GM21619 (cell line): ENCODE data around the gene JMY.

Source experiments
- ATAC-seq: cut with Tn5 transposase; IDR thresholded peaks from one replicate; pipeline ENCODE4 v1.9.1; 2021; ENCODE audit not compliant: unreplicated experiment

JMY gene

GRCh38 chr5:79235634-79236361 lies at the start of gene JMY:
TSS of gene JMY (plus strand) at chr5:79236131. CDS start at chr5:79236651, 520 bp downstream.
- ATAC-seq, result peak; percentile 66

- no peak for ATAC-seq
Observed at GRCh38 chr5:79186455-79186854, 49.5 kb upstream of the JMY start.

- no peak for ATAC-seq
Observed at GRCh38 chr5:79189439-79190234, 46.3 kb upstream of the JMY start.

DNA sequence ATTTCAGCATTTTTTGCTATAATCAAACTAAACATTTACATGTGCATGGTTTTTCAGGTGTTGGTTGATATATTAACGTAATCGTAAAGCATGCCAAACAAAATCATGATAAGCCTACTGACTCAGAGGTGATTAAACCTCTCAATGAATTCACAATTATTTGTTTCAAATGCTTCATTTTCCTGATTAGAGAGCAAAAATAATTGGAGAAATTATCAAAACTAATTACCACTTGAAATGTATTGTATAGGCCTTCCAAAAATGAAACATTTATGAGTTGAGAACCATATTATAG lies 45.7 kb upstream of the JMY start:
- ATAC-seq, result no peak

- no peak for ATAC-seq
Observed at GRCh38 chr5:79191457-79191856, 44.5 kb upstream of the JMY start.

- no peak for ATAC-seq
Observed at GRCh38 chr5:79193643-79194042, 42.3 kb upstream of the JMY start.

DNA sequence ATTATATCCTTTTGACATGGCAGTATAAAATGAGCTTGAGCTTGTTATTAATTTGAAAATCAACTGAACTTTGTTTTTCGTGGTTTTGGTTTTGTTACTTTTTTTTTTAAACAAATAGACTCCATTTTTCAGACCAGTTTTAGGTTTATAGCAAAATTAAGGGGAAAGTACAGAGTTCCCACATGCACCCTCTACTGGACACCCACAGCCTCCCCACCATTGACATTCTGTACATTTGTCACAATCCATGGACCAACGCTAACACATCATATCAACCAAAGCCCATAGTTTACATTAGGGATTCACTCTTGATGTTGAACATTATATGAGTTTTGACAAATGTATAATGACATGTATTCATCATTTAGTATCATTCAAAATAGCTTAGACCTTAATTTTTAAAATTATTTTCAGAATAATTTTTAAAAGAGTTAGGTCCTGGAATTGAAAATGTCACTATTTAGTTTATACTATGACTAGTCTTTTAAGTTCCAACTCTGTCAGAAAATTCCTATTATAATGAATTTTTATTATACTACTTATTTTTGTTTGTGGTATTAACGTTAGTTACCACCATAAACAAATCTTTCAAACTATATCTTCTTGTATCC lies 35.3 kb upstream of the JMY start:
- ATAC-seq, result no peak

- ATAC-seq, result no peak
Observed at GRCh38 chr5:79201206-79201605, 34.7 kb upstream of the JMY start.

DNA sequence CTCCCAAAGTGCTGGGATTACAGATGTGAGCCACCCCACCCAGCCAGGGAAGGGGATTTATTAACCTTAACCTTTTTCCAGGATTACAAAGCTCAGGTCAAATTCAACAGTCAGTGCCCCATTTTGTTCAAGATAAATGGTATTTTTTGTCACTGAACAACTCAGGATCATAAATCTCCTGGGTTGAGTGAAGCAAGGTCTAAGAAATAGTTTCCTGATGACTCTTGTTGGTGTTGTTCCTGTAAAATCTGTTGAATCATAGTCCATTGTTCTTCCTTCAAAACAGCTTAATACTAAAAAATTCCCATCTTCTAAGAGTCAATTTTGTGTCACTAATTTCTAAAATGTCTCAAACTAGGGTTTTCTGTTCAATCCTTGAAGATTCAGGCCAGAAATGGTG lies 33.9 kb upstream of the JMY start:
- no peak for ATAC-seq

GRCh38 chr5:79205965-79206364 lies 30.0 kb upstream of the JMY start:
- no peak for ATAC-seq

- no peak for ATAC-seq
Observed at GRCh38 chr5:79206541-79206940, 29.4 kb upstream of the JMY start.

DNA sequence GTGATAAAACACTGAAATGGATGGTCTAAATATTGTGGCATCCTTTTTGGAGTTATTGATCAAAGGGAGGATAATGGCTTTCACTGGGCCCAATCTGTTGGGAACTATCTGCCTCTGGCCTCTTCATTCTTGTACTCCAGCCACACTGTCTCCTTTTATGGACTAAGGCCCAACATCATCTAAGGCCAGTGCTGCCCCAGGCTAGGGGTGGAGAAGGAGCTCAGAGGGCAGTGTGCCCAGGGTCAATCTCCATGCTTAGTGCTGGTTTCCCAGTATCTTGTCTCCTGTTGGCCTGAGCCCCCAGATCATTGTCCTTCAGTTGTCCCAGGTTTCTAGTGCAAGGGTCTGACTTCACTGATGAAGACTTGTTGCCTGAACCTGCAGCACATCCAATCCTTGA lies 26.4 kb upstream of the JMY start:
- no peak for ATAC-seq

DNA sequence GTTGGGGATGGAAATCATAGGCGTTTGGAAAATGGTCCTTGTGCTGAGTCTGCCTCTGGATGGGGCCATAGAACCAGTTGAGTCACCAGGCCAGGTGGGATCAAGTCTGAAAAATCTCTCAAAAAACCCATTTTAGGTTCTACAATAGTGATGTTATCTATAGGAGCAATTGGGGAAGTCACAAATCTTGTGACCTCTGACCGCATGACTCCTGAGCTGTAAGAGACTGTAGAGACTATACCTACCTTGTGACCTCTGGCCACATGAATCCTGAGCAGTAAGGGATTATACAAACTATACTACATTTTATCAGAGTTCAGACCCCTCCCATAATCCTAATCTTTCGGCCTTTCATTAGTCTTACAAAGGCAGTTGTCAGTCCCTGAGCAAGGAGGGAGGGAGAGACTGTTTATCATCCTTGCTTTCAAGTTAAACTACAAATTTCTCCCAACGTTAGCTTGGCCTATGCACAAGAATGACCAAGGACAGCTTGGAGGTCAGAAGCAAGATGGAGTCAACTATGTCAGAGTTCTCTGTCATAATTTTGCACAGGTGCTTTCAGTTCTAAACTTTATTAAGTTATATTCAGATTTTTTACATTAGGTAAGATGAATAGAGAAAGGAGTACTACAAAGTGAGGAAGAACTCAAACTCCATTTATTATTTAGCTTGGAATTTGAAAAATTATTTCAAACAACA lies 11.5 kb upstream of the JMY start:
- ATAC-seq, result no peak

GRCh38 chr5:79225026-79225425 lies 10.9 kb upstream of the JMY start:
- ATAC-seq, result no peak

DNA sequence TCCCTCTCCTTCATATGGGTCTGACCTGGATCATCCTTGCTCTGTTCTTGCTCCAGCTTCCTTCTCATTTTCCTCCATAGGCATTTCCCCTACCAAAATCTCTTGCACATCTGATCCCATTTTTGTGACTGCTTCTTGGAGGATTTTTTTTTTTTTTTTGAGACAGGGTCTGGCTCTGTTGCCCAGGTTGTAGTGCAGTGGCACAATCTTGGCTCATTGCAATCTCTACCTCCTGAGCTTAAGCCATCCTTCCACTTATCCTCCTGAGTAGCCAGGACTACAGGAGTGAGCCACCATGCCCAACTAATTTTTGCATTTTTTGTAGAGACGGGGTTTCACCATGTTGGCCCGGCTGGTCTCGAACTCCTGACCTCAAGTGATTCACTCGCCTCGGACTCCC lies 10.5 kb upstream of the JMY start:
- no peak for ATAC-seq

DNA sequence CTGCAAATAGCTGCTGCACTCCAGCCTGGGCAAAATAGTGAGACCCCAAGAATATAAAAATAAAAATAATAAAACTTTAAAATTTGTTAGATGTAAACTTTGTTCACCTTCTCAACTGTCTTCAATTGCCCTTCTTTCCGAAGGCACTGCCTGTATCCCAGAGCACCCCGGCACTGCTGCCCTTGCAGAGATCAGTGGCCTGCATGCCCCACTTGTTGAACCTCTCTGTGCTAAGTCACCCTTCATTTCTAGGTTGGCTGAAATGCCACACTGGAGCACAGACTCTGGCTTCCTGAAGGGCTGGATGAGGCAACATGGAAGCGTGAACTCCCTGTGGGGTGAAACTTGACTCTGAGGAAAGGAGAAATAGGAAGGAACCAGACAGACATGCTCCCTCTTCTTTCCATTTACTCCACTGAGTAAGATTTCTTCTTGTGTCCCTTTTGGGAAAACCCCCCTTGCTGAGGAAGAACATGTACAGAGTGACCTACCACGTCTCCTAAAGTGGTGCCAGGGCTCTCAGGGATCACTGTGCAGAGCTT lies 8.4 kb upstream of the JMY start:
- no peak for ATAC-seq

DNA sequence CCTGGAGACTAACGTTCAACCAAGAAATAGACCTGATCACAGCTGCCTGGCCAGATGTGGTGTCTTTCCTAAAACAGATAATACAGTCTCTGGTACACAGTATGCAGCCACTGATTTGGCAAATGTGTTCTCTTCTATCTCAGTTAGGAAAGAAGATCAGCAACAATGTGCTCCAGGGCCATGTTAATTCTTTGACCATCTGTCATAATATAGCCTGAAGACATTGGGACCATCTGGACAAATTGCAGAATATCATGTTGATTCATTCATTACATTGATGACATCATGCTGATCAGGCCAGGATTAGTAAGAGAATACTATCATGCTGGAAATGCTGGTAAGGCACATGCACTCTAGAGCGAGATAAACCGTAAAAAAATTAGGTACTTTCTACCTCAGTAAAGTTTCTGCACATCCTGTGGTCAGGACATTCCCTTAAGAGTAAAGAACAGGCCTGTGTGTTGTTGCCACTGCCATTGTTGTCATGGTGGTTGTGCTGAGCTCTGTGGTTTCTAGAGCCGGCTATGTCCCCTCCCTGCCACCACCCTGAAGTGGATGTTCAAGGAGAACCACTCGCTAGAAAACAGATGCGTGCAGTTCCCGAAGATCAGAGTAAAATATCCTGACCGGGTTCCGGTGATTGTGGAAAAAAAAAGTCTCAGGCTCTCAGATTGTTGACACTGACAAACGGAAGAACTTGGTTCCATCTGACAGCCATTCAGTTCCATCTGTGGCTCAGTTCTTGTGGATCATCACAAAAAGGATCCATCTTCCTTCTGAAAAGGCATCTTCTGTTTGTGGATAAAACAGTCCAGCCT lies 6.4 kb upstream of the JMY start:
- ATAC-seq, result peak; percentile 78

DNA sequence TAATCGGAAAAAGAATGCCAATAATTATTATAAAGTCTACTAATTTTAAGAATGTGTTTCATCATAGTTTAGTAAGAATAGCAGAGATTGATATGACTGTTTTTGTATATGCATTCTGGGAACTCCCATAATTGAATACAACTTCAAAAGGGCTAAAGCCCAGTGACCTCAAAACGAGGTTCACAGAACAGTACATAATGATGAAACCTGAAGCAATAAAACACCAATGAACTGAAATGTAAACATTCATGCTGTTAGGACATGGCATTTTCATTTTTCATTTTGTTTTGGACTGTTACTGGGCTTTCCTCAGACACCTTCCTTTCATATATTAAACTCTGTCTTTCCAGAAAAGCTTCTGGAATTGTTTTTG lies 684 bp upstream of the JMY start:
- ATAC-seq, result peak; percentile 5

- ATAC-seq, result peak; percentile 22
Observed at GRCh38 chr5:79236362-79236969, 535 bp downstream of the JMY start.
